DND-41 (cell line): ENCODE data around the gene ACOT9.

Experiments
- ATAC-seq: fragments of 200-7000 bp; cut with Tn5 transposase; 3 replicates; pipeline ENCODE4 v1.9.1; 2021; ENCODE audit warnings: low read depth; ENCODE audit not compliant: insufficient read depth
- DNase-seq: peaks from one replicate; pipeline ENCODE4 v3.0.0-alpha.2; 2020
- H2AFZ ChIP-seq: 2 replicates; pipeline ENCODE4 v1.6.0; 2012; ENCODE audit warnings: low read depth, low read length
- H3K27ac ChIP-seq: 2 replicates; pipeline ENCODE4 v1.5.1; 2012; ENCODE audit warnings: low read length, inconsistent platforms
- H3K27me3 ChIP-seq: fragments of 200-600 bp; sonication (generic); 2 replicates; pipeline ENCODE4 v1.6.0; 2012; ENCODE audit warnings: low read length, mild to moderate bottlenecking, inconsistent platforms; ENCODE audit not compliant: insufficient read depth, poor library complexity
- H3K36me3 ChIP-seq: 2 replicates; pipeline ENCODE4 v1.5.1; 2012; ENCODE audit warnings: low read length, inconsistent platforms; ENCODE audit not compliant: insufficient read depth
- H3K4me1 ChIP-seq: 2 replicates; pipeline ENCODE4 v1.5.1; 2012; ENCODE audit warnings: mild to moderate bottlenecking, low read length; ENCODE audit not compliant: insufficient read depth
- H3K4me2 ChIP-seq: 2 replicates; pipeline ENCODE4 v1.6.0; 2012; ENCODE audit warnings: mild to moderate bottlenecking, moderate library complexity, low read length, inconsistent platforms; ENCODE audit not compliant: insufficient read depth
- H3K4me3 ChIP-seq, 2 experiments: fragments of 200-600 bp in 1 of 2; shearing (Covaris generic) in 1 of 2; 2 replicates each; pipeline ENCODE4 v1.5.1; 2012 to 2016; ENCODE audit warnings: inconsistent platforms in 2 of 2, low read length in 2 of 2, mild to moderate bottlenecking in 2 of 2, low read depth in 1 of 2, moderate library complexity in 1 of 2
- H3K79me2 ChIP-seq: 2 replicates; pipeline ENCODE4 v1.6.0; 2012; ENCODE audit warnings: low read length, inconsistent platforms; ENCODE audit not compliant: insufficient read depth
- H3K9ac ChIP-seq: 2 replicates; pipeline ENCODE4 v1.6.0; 2012; ENCODE audit warnings: low read depth, mild to moderate bottlenecking, inconsistent platforms, low read length, moderate library complexity
- H3K9me3 ChIP-seq: 2 replicates; pipeline ENCODE4 v1.5.1; 2012; ENCODE audit warnings: low read length, moderate library complexity, mild to moderate bottlenecking, inconsistent platforms; ENCODE audit not compliant: insufficient read depth, severe bottlenecking
- H4K20me1 ChIP-seq: 2 replicates; pipeline ENCODE4 v1.6.0; 2012; ENCODE audit warnings: low read length; ENCODE audit not compliant: insufficient read depth
- CTCF ChIP-seq: IDR thresholded peaks from 2 replicates; pipeline ENCODE4 v1.5.1; 2012; ENCODE audit warnings: borderline replicate concordance, low read length, moderate library complexity, mild to moderate bottlenecking; ENCODE audit not compliant: poor library complexity, severe bottlenecking; ENCODE audit errors: extremely low read depth
- EZH2 ChIP-seq: IDR thresholded peaks from 3 replicates; pipeline ENCODE4 v1.6.1; 2012; ENCODE audit warnings: borderline replicate concordance, low read depth, mild to moderate bottlenecking, moderate library complexity, low read length, inconsistent platforms; ENCODE audit not compliant: severe bottlenecking

Gene ACOT9

GRCh38 chrX:23764188-23764984, 21.3 kb upstream of the ACOT9 start:
- H4K20me1 ChIP-seq: no peaks in the 10 kb centered on the region
- no peaks in the 10 kb centered on the region for H3K4me1 ChIP-seq
- DNase-seq (no peak), ATAC-seq (no peak)
- no peaks in the 10 kb centered on the region for H3K79me2 ChIP-seq
- H3K36me3 ChIP-seq: no peaks in the 10 kb centered on the region
- no peak overlapping the region for H3K9ac ChIP-seq
- no peaks in the 10 kb centered on the region for H3K27me3 ChIP-seq
- H3K27ac ChIP-seq: no peak overlapping the region
- H3K9me3 ChIP-seq: no peaks in the 10 kb centered on the region
- TF ChIP-seq EZH2 (no peak), CTCF (no peak)
- no peak overlapping the region for H2AFZ ChIP-seq
- no peak overlapping the region for H3K4me3 ChIP-seq
- H3K4me2 ChIP-seq: no peak overlapping the region

GRCh38 chrX:23759821-23760220, 16.7 kb upstream of the ACOT9 start:
- Histone ChIP-seq H2AFZ (no peak overlapping the region), H3K36me3 (no peaks in the 10 kb centered on the region), H3K9me3 (no peaks in the 10 kb centered on the region), H3K9ac (no peak overlapping the region), H3K4me2 (no peak overlapping the region), H3K79me2 (no peaks in the 10 kb centered on the region), H3K27ac (no peak overlapping the region), H3K4me3 (no peak overlapping the region), H4K20me1 (no peaks in the 10 kb centered on the region), H3K27me3 (no peaks in the 10 kb centered on the region), H3K4me1 (0 out of 2 replicates have a peak, but pooled peaks cover 3% of the 10 kb centered on the region)
- no peak for TF ChIP-seq EZH2
- TF ChIP-seq CTCF: no peak
- no peak for DNase-seq
- no peak for ATAC-seq

DNA sequence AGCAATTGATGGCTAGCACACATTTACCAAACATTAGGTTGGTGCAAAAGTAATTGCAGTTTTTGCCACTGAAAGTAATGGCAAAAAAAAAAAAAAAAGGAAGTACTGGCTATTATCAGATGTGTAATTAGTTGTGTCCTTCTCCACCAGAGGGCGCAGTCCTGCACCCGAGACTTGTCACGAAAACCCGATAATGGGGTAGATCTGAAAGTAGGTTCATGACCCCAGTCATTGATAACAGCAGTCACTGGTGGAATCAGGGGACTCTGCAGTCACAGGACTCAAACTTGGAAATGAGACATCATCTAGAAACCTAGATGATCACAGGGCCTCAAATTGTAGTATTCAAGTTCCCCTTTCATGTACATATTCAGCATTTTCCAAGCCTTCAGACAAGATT, 13.1 kb upstream of the ACOT9 start:
- no peak overlapping the region for H3K4me3 ChIP-seq
- ATAC-seq (peak; percentile 58; the same call in 2 of the 3 replicates), DNase-seq (peak; percentile 60)
- H2AFZ ChIP-seq: peak overlapping the region; percentile 59; the same call in 1 of the 2 replicates
- no peaks in the 10 kb centered on the region for H4K20me1 ChIP-seq
- no peaks in the 10 kb centered on the region for H3K79me2 ChIP-seq
- no peaks in the 10 kb centered on the region for H3K27me3 ChIP-seq
- no peak for TF ChIP-seq EZH2
- TF ChIP-seq CTCF: peak; percentile 61
- H3K36me3 ChIP-seq: no peaks in the 10 kb centered on the region
- no peaks in the 10 kb centered on the region for H3K9me3 ChIP-seq
- no peak overlapping the region for H3K27ac ChIP-seq
- H3K4me2 ChIP-seq: peak overlapping the region; percentile 34; the same call in 1 of the 2 replicates
- H3K4me1 ChIP-seq: 0 out of 2 replicates have a peak, but pooled peaks cover 3% of the 10 kb centered on the region
- no peak overlapping the region for H3K9ac ChIP-seq
